Lower leg skin (tissue), 3 donors: ENCODE data around the gene FANCL.

ENCODE experiments used
- CTCF ChIP-seq, 3 donors: fragments of 450-650 bp; IDR thresholded peaks; one replicate each; pipeline ENCODE4 v1.5.1; 2016; ENCODE audit warnings: antibody characterized with exemption in 3 of 3, mild to moderate bottlenecking in 3 of 3, moderate library complexity in 2 of 3
- POLR2A ChIP-seq, 2 donors: fragments of 450-650 bp; IDR thresholded peaks; one replicate each; pipeline ENCODE4 v1.6.1; 2016 to 2017; ENCODE audit warnings: antibody characterized with exemption in 2 of 2, mild to moderate bottlenecking in 1 of 2, moderate library complexity in 1 of 2

- TF ChIP-seq CTCF (IDR thresholded peaks at IDR 0.05) (no peak), POLR2A (IDR thresholded peaks at IDR 0.05) (no peak)
Measured at GRCh38 chr2:58133395-58133794, 107.7 kb downstream of the FANCL start.
